Adrenal gland (tissue), 5 donors: Measurements from ENCODE around the gene SH3BP2.

ENCODE experiments used
- POLR2A ChIP-seq, 2 donors: fragments of 450-650 bp; IDR thresholded peaks; one replicate each; pipeline ENCODE4 v1.6.1; 2017; ENCODE audit warnings: antibody characterized with exemption in 2 of 2, mild to moderate bottlenecking in 2 of 2, moderate library complexity in 1 of 2
- TF ChIP-seq, protein P1 (sequence below), 6 experiments: fragments of 450-650 bp in 4 of 6; fragments of 200-600 bp in 2 of 6; sonication (generic) in 1 of 6; IDR thresholded peaks; 1 replicate in 5 of 6; 2 replicates in 1 of 6; pipeline versions ENCODE4 v1.5.1 to v1.8.0; 2016 to 2021; ENCODE audit warnings: antibody characterized with exemption in 6 of 6, mild to moderate bottlenecking in 2 of 6, moderate library complexity in 1 of 6
- donor health status: DM: no; HTN: no; CAD: no.

DNA sequence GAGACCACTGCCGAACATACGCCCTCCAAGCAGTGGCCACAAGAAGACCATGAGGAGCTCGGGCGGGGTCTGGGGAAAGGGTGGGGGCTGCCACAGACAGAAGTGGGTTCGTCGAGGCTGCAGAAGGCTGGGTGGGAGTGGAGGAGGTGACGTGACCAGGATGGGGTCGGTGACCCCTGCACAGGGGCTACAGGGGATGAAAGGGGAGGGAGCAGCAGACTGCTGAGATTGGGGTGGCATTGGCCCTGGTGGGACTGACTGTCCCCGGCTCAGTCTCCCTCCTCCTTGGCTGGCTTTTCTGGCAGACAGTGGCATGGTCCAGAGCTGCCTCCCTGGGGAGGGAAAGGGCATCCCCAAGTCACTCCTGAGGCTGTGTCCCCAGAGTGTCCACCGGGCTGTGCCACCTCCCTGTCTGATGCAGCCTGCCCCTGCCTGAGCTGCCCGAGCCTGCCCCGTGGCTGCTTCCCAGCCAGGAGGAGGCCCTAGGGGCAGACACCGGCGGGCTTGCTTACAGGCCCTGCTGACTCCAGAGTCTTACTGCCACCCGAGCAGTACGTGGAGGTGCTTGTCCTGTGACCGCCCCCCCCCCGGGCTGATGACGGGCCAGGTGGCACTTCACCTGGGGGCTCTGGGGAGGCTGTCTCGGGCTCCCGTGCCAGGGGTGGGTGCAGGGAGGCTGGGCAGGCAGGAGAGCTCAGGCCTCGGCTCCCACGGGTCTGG, 7.2 kb downstream of the SH3BP2 start:
- TF ChIP-seq, protein P1, sequence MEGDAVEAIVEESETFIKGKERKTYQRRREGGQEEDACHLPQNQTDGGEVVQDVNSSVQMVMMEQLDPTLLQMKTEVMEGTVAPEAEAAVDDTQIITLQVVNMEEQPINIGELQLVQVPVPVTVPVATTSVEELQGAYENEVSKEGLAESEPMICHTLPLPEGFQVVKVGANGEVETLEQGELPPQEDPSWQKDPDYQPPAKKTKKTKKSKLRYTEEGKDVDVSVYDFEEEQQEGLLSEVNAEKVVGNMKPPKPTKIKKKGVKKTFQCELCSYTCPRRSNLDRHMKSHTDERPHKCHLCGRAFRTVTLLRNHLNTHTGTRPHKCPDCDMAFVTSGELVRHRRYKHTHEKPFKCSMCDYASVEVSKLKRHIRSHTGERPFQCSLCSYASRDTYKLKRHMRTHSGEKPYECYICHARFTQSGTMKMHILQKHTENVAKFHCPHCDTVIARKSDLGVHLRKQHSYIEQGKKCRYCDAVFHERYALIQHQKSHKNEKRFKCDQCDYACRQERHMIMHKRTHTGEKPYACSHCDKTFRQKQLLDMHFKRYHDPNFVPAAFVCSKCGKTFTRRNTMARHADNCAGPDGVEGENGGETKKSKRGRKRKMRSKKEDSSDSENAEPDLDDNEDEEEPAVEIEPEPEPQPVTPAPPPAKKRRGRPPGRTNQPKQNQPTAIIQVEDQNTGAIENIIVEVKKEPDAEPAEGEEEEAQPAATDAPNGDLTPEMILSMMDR (IDR thresholded peaks at IDR 0.05), result no peak
- TF ChIP-seq POLR2A (IDR thresholded peaks at IDR 0.05), result no peak
